ENCODE measurements around the gene NFKBIE.

NFKBIE gene

DNA sequence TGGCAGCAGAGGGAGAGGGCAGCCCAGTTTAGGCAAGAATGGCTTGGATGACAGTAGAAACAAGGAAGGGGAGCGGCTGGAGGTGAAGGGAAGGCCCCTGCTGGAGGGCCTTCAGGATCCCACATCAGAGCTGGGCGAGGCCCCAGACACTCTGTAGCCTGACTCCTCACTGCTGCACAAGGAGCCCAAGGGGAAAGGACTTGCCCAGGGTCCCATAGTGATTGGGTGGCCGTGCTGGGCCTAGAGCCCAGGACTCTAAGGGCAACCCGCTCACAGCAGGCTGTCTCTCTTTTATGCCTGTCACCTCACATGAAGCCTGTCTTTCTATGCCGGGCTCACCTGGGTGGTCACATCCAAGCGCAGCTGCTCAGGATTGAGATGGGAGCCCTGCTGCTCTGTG lies 38.5 kb upstream of the NFKBIE start:
- ChIA-PET CTCF (interaction anchor here (0.9 to 12.8 kb wide), 10 partner anchors 8 to 49 kb away, joined by 3 to 202 read pairs (median 6); partner anchors contain the start of genes AARS2, NFKBIE and TMEM151B), POLR2A (no interaction called here)
- WGBS (ENCODE audit: insufficient coverage), result 98% methylated on average over 6 of the region's 6 CpGs
- Histone ChIP-seq H3K27ac (ENCODE audit: insufficient read depth in 1 of 2, low read depth in 1 of 2, low read length in 2 of 2, poor library complexity in 1 of 2, severe bottlenecking in 2 of 2) (no peak overlapping the region), H3K4me3 (ENCODE audit: control insufficient read depth in 1 of 7, extremely low read depth in 1 of 7, insufficient read depth in 4 of 7, low read depth in 2 of 7, low read length in 6 of 7) (no peak overlapping the region), H3K36me3 (ENCODE audit: control insufficient read depth in 4 of 4, insufficient read depth in 4 of 4, low read length in 3 of 4) (peaks cover 10 to 84% (median 64%) of the 10 kb centered on the region in 4 experiments), H3K27me3 (replicated peaks in 2 of 5; ENCODE audit: control insufficient read depth in 4 of 5, insufficient read depth in 5 of 5, low read length in 4 of 5) (peaks cover 0 to 3% (median 0%) of the 10 kb centered on the region in 5 experiments), H3K4me1 (ENCODE audit: control extremely low read depth in 1 of 4, control insufficient read depth in 4 of 4, insufficient read depth in 4 of 4, low read length in 3 of 4) (no peaks in the 10 kb centered on the region), H3K9me3 (ENCODE audit: control extremely low read depth in 1 of 5, control insufficient read depth in 4 of 5, insufficient read depth in 2 of 5, low read depth in 1 of 5, low read length in 4 of 5) (no peaks in the 10 kb centered on the region)
- DNase-seq, result no peak

DNA sequence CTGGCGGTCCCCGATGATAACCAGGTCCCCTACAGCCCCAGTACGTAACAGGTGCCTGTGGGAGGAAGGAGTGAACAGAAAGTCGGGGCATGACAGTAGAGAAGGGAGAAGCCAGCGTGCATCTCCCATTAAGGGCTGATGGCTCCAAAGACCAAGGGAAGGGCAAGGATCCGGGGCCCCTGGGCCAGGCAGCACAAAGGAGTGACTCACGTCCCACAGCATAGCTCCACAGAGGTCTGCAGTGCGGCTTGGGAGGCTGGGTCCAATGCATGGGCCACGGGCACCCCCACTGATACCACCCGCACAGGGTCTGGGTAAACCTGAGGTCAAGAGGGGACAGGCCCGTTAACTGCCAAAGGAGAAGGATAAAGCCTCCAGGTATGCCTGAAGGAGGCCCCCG lies 37.5 kb upstream of the NFKBIE start:
- DNase-seq, result no peak
- no peak overlapping the region for H3K4me3 ChIP-seq (ENCODE audit: control insufficient read depth in 1 of 7, extremely low read depth in 1 of 7, insufficient read depth in 4 of 7, low read depth in 2 of 7, low read length in 6 of 7)
- H3K36me3 ChIP-seq (ENCODE audit: control insufficient read depth in 4 of 4, insufficient read depth in 4 of 4, low read length in 3 of 4), result peaks cover 9 to 80% (median 62%) of the 10 kb centered on the region in 4 experiments
- H3K4me1 ChIP-seq (ENCODE audit: control extremely low read depth in 1 of 4, control insufficient read depth in 4 of 4, insufficient read depth in 4 of 4, low read length in 3 of 4), result peaks cover 0 to 2% (median under 1%) of the 10 kb centered on the region in 4 experiments
- no peaks in the 10 kb centered on the region for H3K9me3 ChIP-seq (ENCODE audit: control extremely low read depth in 1 of 5, control insufficient read depth in 4 of 5, insufficient read depth in 2 of 5, low read depth in 1 of 5, low read length in 4 of 5)
- WGBS (ENCODE audit: insufficient coverage), result 100% methylated on average over 9 of the region's 12 CpGs
- ChIA-PET CTCF (interaction anchor here (0.9 to 12.8 kb wide), 8 partner anchors 11 to 49 kb away, joined by 3 to 202 read pairs (median 6); partner anchors contain the start of genes AARS2, NFKBIE and TMEM151B), POLR2A (no interaction called here)
- peaks cover 0 to 13% (median 6%) of the 10 kb centered on the region in 5 experiments for H3K27me3 ChIP-seq (replicated peaks in 2 of 5; ENCODE audit: control insufficient read depth in 4 of 5, insufficient read depth in 5 of 5, low read length in 4 of 5)
- no peak overlapping the region for H3K27ac ChIP-seq (ENCODE audit: insufficient read depth in 1 of 2, low read depth in 1 of 2, low read length in 2 of 2, poor library complexity in 1 of 2, severe bottlenecking in 2 of 2)

DNA sequence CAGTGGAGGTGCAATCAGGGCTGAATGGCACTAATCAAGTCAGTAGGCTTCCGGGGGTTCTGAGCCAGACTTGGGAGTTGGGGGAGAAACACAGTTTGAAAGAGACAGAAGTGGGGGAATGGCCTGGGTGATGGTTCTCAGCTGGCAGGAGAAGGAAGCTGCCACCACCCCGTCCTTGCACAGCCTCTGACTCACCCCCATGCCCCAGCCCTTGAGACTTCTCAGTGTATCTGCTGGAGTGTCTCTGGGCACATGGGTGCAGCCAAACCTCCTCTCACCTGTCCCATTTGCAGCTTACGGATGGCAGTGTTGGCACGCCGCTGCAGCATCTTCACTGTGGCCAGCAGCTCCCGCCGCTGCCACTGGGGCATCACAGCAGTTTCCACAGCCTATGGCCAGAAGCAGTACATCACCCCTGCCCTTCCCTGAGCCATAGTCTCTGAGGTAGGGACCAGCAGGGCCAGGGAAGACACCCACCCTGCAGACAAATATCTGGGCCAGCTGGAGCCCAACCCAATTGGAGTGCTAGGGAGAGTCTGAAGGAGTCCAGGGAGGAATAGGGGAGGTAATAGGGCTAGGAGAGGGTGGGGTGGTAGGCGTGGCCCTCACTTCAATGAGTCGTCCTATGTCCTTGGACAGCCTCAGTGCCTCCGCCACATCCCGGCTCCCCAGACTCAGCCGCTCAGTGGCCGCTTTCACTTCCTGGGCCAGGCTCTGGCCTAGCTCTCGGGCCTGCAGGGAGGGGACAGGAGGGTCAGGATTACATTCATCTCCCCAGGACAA lies 36.6 kb upstream of the NFKBIE start:
- peaks cover 9 to 71% (median 55%) of the 10 kb centered on the region in 4 experiments for H3K36me3 ChIP-seq (ENCODE audit: control insufficient read depth in 4 of 4, insufficient read depth in 4 of 4, low read length in 3 of 4)
- peaks cover 0 to 22% (median 9%) of the 10 kb centered on the region in 5 experiments for H3K27me3 ChIP-seq (replicated peaks in 2 of 5; ENCODE audit: control insufficient read depth in 4 of 5, insufficient read depth in 5 of 5, low read length in 4 of 5)
- WGBS (ENCODE audit: insufficient coverage), result 100% methylated on average over 10 of the region's 14 CpGs
- H3K9me3 ChIP-seq (ENCODE audit: control extremely low read depth in 1 of 5, control insufficient read depth in 4 of 5, insufficient read depth in 2 of 5, low read depth in 1 of 5, low read length in 4 of 5), result no peaks in the 10 kb centered on the region
- DNase-seq, result no peak
- no peak overlapping the region for H3K27ac ChIP-seq (ENCODE audit: insufficient read depth in 1 of 2, low read depth in 1 of 2, low read length in 2 of 2, poor library complexity in 1 of 2, severe bottlenecking in 2 of 2)
- CTCF ChIA-PET, result interaction anchor here (0.8 to 12.8 kb wide), 6 partner anchors 9 to 31 kb away, joined by 3 to 202 read pairs (median 4); partner anchors contain the start of genes AARS2, NFKBIE and TMEM151B
- H3K4me3 ChIP-seq (ENCODE audit: control insufficient read depth in 1 of 7, extremely low read depth in 1 of 7, insufficient read depth in 4 of 7, low read depth in 2 of 7, low read length in 6 of 7), result no peak overlapping the region
- H3K4me1 ChIP-seq (ENCODE audit: control extremely low read depth in 1 of 4, control insufficient read depth in 4 of 4, insufficient read depth in 4 of 4, low read length in 3 of 4), result peaks cover 0 to 11% (median 9%) of the 10 kb centered on the region in 4 experiments
- POLR2A ChIA-PET, result interaction anchor here (0.8 kb wide), 1 partner anchor 34 kb away, joined by 3 read pairs; no protein-coding TSS in a partner anchor

DNA sequence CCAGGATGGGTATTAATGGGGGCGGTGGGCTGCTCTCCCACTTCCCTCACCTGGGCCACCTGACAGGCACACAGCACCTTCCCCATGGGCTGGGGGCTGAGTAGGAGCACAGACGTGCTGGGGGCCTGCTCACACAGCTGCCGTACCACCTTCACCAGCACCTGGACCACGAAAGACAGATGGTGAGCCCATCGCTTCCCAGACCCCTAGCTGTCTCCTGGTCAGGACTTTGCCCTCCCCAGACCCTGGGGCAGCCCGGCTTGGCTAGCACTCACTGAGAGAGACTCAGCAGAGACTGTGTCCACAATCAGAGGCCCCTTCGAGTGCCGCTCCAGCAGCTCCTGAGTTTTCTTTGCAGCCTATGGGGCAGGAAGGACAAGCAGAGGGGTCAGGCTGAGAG lies 35.8 kb upstream of the NFKBIE start:
- CTCF ChIA-PET, result interaction anchor here (1.0 to 12.8 kb wide), 4 partner anchors 10 to 30 kb away, joined by 3 to 202 read pairs (median 4); partner anchors contain the start of genes AARS2, NFKBIE and TMEM151B
- Histone ChIP-seq H3K36me3 (ENCODE audit: control insufficient read depth in 4 of 4, insufficient read depth in 4 of 4, low read length in 3 of 4) (peaks cover 7 to 64% (median 47%) of the 10 kb centered on the region in 4 experiments), H3K4me3 (ENCODE audit: control insufficient read depth in 1 of 7, extremely low read depth in 1 of 7, insufficient read depth in 4 of 7, low read depth in 2 of 7, low read length in 6 of 7) (no peak overlapping the region), H3K9me3 (ENCODE audit: control extremely low read depth in 1 of 5, control insufficient read depth in 4 of 5, insufficient read depth in 2 of 5, low read depth in 1 of 5, low read length in 4 of 5) (no peaks in the 10 kb centered on the region), H3K27ac (ENCODE audit: insufficient read depth in 1 of 2, low read depth in 1 of 2, low read length in 2 of 2, poor library complexity in 1 of 2, severe bottlenecking in 2 of 2) (no peak overlapping the region), H3K4me1 (ENCODE audit: control extremely low read depth in 1 of 4, control insufficient read depth in 4 of 4, insufficient read depth in 4 of 4, low read length in 3 of 4) (peaks cover 0 to 12% (median 11%) of the 10 kb centered on the region in 4 experiments), H3K27me3 (replicated peaks in 2 of 5; ENCODE audit: control insufficient read depth in 4 of 5, insufficient read depth in 5 of 5, low read length in 4 of 5) (peaks cover 0 to 31% (median 17%) of the 10 kb centered on the region in 5 experiments)
- DNase-seq, result no peak
- WGBS (ENCODE audit: insufficient coverage), result 97% methylated on average over 5 of the region's 8 CpGs
- POLR2A ChIA-PET, result interaction anchor here (0.8 kb wide), 1 partner anchor 33 kb away, joined by 3 read pairs; no protein-coding TSS in a partner anchor

DNA sequence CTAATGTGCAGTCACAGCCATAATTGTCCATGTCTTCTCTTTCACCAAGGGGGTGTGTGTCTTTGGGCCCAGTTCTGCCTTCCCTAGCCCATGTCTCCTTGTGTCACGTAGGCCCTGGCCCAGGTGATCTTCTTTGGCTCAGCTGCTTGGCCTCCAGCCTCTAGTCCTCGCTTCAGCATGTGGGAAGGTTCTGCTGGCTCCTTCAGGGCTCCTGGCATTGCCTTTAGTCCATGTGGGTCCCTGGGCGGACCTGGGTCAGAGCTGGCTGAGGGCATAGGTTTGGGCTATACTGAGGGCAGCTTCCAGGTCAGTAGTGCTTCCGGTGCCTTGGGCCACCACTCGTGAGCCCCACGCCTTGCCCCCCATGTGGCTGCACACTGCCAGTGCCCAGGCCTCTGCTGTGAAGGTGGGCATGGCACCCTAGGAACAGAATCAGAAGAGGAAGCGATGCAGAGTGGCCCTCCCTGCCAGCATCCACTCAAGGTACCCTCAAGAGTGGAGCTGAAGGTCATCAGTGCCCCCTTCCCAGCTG lies 35.0 kb upstream of the NFKBIE start:
- no peaks in the 10 kb centered on the region for H3K9me3 ChIP-seq (ENCODE audit: control extremely low read depth in 1 of 5, control insufficient read depth in 4 of 5, insufficient read depth in 2 of 5, low read depth in 1 of 5, low read length in 4 of 5)
- no peak overlapping the region for H3K4me3 ChIP-seq (ENCODE audit: control insufficient read depth in 1 of 7, extremely low read depth in 1 of 7, insufficient read depth in 4 of 7, low read depth in 2 of 7, low read length in 6 of 7)
- H3K27ac ChIP-seq (ENCODE audit: insufficient read depth in 1 of 2, low read depth in 1 of 2, low read length in 2 of 2, poor library complexity in 1 of 2, severe bottlenecking in 2 of 2), result no peak overlapping the region
- no peak for DNase-seq
- peaks cover 6 to 57% (median 40%) of the 10 kb centered on the region in 4 experiments for H3K36me3 ChIP-seq (ENCODE audit: control insufficient read depth in 4 of 4, insufficient read depth in 4 of 4, low read length in 3 of 4)
- peaks cover 0 to 38% (median 23%) of the 10 kb centered on the region in 5 experiments for H3K27me3 ChIP-seq (replicated peaks in 2 of 5; ENCODE audit: control insufficient read depth in 4 of 5, insufficient read depth in 5 of 5, low read length in 4 of 5)
- peaks cover 0 to 12% (median 11%) of the 10 kb centered on the region in 4 experiments for H3K4me1 ChIP-seq (ENCODE audit: control extremely low read depth in 1 of 4, control insufficient read depth in 4 of 4, insufficient read depth in 4 of 4, low read length in 3 of 4)
- CTCF ChIA-PET, result interaction anchor here (1.2 to 12.8 kb wide), 3 partner anchors 15 to 44 kb away, joined by 3 to 202 read pairs (median 7); partner anchors contain the start of genes NFKBIE, SLC35B2 and TMEM151B
- POLR2A ChIA-PET, result no interaction called here
- WGBS (ENCODE audit: insufficient coverage), result 78% methylated on average over 6 of the region's 7 CpGs

DNA sequence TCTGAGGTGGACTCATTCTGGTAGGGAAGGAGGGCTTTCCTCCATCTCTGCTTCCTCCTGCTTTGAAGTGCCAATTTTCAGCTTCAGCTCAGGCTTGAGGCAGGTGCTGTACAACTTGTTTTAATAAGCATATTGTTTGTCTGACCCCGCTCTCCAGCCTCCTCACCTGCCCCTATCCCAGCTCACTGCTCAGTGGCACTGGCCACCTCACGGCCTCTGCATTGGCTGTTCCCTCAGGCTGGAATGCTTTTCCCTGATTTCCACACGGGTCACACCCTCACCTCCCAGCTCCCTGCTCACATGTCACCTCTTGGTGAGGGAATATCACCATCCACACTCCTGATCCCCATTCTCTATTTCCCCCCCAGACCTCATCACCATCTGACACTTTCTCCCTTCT lies 33.5 kb upstream of the NFKBIE start:
- 100% methylated on average over 3 of the region's 3 CpGs for WGBS (ENCODE audit: insufficient coverage)
- no peak for DNase-seq
- Histone ChIP-seq H3K9me3 (ENCODE audit: control extremely low read depth in 1 of 5, control insufficient read depth in 4 of 5, insufficient read depth in 2 of 5, low read depth in 1 of 5, low read length in 4 of 5) (no peaks in the 10 kb centered on the region), H3K27ac (ENCODE audit: insufficient read depth in 1 of 2, low read depth in 1 of 2, low read length in 2 of 2, poor library complexity in 1 of 2, severe bottlenecking in 2 of 2) (no peak overlapping the region), H3K4me3 (ENCODE audit: control insufficient read depth in 1 of 7, extremely low read depth in 1 of 7, insufficient read depth in 4 of 7, low read depth in 2 of 7, low read length in 6 of 7) (no peak overlapping the region), H3K27me3 (replicated peaks in 2 of 5; ENCODE audit: control insufficient read depth in 4 of 5, insufficient read depth in 5 of 5, low read length in 4 of 5) (peaks cover 0 to 53% (median 29%) of the 10 kb centered on the region in 5 experiments), H3K4me1 (ENCODE audit: control extremely low read depth in 1 of 4, control insufficient read depth in 4 of 4, insufficient read depth in 4 of 4, low read length in 3 of 4) (peaks cover 0 to 12% (median 11%) of the 10 kb centered on the region in 4 experiments), H3K36me3 (ENCODE audit: control insufficient read depth in 4 of 4, insufficient read depth in 4 of 4, low read length in 3 of 4) (peaks cover 5 to 42% (median 30%) of the 10 kb centered on the region in 4 experiments)
- ChIA-PET POLR2A (no interaction called here), CTCF (interaction anchor here (0.6 to 12.8 kb wide), 9 partner anchors 8 to 166 kb away, joined by 3 to 202 read pairs (median 4); partner anchors contain the start of genes AARS2, NFKBIE, SLC35B2 and TMEM151B)

All from common myeloid progenitor, CD34-positive (primary cell).